Small intestine (tissue), 7 donors: ENCODE measurements around the gene SNX8. TPM values are rescaled to one million over a fixed set of nuclear protein-coding genes. Genes with fewer than 3 reads are reported as not detected.

Experiments
- DNase-seq, 2 donors: peaks; one replicate each; pipeline versions ENCODE4 v3.0.0 to v3.0.0-alpha.2; 2013
- FAIRE-seq: peaks from 2 replicates; lab custom pipeline; 2012; peaks lifted over from hg19 to GRCh38; lab: Jason Lieb, UNC
- H3K27ac ChIP-seq, 3 donors: one replicate each; pipeline ENCODE4 v1.5.1; 2013; ENCODE audit warnings: low read length in 2 of 3, mild to moderate bottlenecking in 2 of 3, control low read depth in 1 of 3, inconsistent platforms in 1 of 3, low read depth in 1 of 3, moderate library complexity in 1 of 3
- H3K27me3 ChIP-seq, 3 donors: one replicate each; pipeline ENCODE4 v1.6.1; 2013; ENCODE audit warnings: low read length in 3 of 3, inconsistent platforms in 1 of 3; ENCODE audit not compliant: control insufficient read depth in 3 of 3, insufficient read depth in 3 of 3
- H3K36me3 ChIP-seq, 3 donors: one replicate each; pipeline ENCODE4 v1.6.1; 2013; ENCODE audit warnings: low read length in 3 of 3, inconsistent platforms in 1 of 3, low read depth in 1 of 3, mild to moderate bottlenecking in 1 of 3, moderate library complexity in 1 of 3; ENCODE audit not compliant: control insufficient read depth in 3 of 3, insufficient read depth in 2 of 3
- H3K4me1 ChIP-seq, 3 donors: one replicate each; pipeline ENCODE4 v1.6.1; 2013; ENCODE audit warnings: low read length in 2 of 3, inconsistent platforms in 1 of 3, low read depth in 1 of 3, mild to moderate bottlenecking in 1 of 3, moderate library complexity in 1 of 3; ENCODE audit not compliant: control insufficient read depth in 3 of 3, insufficient read depth in 2 of 3
- H3K4me3 ChIP-seq, 3 donors: one replicate each; pipeline ENCODE4 v1.5.1; 2013; ENCODE audit warnings: low read length in 3 of 3, control low read depth in 1 of 3, inconsistent platforms in 1 of 3, low read depth in 1 of 3, mild to moderate bottlenecking in 1 of 3, moderate library complexity in 1 of 3
- H3K9me3 ChIP-seq, 2 donors: one replicate each; pipeline ENCODE4 v1.6.1; 2013; ENCODE audit warnings: low read depth in 1 of 2, low read length in 1 of 2; ENCODE audit not compliant: control insufficient read depth in 2 of 2, insufficient read depth in 1 of 2
- WGBS, 3 donors: extraction: QIAGEN DNeasy Blood & Tissue Kit; methylation state at CpG; one replicate each; pipeline ENCODE4 v1.1.7; 2013; 5-methylcytosine and 5-hydroxymethylcytosine counted together
- polyA plus RNA-seq, 4 donors: library from polyadenylated mRNA; stranded (reverse) in 3 of 4; unstranded in 1 of 4; fragments of 200-250 nt in 3 of 4; fragments of 120-200 nt in 1 of 4; gene quantifications; one replicate each; pipeline versions ENCODE4 v1.2.1 to v1.2.3, GENCODE V29; 2013
- donor health status: healthy with polysubstance abuse.
- donor health status: control.
- donor health status: control.
- donor health status: Bipolar disorder and iron deficiency.
- donor health status: healthy.

Gene SNX8
- polyA plus RNA-seq, 4 donors = 17.5 to 39.7 (median 19.2) TPM

DNA sequence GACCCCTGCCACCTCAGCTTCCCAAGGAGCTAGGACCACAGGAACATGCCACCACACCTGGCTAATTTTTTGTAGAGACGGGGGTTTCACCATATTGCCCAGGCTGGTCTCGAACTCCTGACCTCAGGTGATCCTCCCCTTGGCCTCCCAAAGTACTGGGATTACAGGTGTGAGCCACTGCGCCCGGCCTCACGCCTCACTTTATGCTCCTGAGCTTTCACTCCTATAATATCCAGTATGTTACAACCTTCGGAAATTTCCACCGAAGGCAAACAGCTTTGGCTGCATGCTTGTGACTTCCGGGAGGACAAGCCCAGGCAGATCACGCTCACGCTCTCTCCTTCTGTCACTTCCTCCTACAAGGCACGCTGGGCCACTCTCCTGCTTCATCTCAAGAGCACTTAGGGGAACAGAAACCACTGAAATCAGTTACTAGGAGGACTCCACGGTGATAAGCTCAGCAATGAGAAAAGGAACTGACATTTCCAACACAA lies 77.1 kb downstream of the SNX8 start:
- Histone ChIP-seq H3K4me3 (no peak overlapping the region), H3K27ac (peak overlapping the region in 2 of 3 donors; percentile 17 to 47), H3K36me3 (peaks cover 12 to 50% (median 13%) of the 10 kb centered on the region in 3 donors), H3K4me1 (peaks cover 0 to 5% (median 0%) of the 10 kb centered on the region in 3 donors), H3K9me3 (no peaks in the 10 kb centered on the region), H3K27me3 (no peaks in the 10 kb centered on the region)
- 73 to 86% (median 77%) methylated on average over 12 of the region's 12 CpGs for WGBS, 3 donors
- DNase-seq = no peak
- no peak for FAIRE-seq

DNA sequence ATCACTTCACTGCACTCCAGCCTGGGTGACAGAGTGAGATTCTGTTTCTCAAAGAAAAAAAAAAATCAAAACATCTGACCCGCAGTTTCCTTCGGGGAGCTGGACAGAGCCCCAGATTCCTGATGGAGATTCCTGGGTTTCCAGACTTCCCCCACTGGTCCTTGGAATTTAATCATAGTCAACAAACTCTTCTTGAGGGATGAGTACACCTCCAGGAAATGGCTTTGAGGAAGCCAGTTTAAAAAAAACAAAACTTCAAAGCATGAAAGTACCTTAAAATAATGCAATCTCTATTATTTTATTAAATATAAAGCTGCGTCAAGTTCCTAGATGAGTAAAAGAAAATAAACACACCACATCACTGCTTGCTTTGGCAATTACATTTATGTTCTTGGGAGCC lies 80.3 kb downstream of the SNX8 start:
- DNase-seq = no peak
- Histone ChIP-seq H3K9me3 (no peaks in the 10 kb centered on the region), H3K4me3 (no peak overlapping the region), H3K27ac (no peak overlapping the region), H3K4me1 (peaks cover 5 to 9% (median 6%) of the 10 kb centered on the region in 3 donors), H3K36me3 (peaks cover 6 to 57% (median 11%) of the 10 kb centered on the region in 3 donors), H3K27me3 (no peaks in the 10 kb centered on the region)
- 79 to 92% (median 85%) methylated on average over 3 of the region's 3 CpGs for WGBS, 3 donors
- FAIRE-seq = no peak

DNA sequence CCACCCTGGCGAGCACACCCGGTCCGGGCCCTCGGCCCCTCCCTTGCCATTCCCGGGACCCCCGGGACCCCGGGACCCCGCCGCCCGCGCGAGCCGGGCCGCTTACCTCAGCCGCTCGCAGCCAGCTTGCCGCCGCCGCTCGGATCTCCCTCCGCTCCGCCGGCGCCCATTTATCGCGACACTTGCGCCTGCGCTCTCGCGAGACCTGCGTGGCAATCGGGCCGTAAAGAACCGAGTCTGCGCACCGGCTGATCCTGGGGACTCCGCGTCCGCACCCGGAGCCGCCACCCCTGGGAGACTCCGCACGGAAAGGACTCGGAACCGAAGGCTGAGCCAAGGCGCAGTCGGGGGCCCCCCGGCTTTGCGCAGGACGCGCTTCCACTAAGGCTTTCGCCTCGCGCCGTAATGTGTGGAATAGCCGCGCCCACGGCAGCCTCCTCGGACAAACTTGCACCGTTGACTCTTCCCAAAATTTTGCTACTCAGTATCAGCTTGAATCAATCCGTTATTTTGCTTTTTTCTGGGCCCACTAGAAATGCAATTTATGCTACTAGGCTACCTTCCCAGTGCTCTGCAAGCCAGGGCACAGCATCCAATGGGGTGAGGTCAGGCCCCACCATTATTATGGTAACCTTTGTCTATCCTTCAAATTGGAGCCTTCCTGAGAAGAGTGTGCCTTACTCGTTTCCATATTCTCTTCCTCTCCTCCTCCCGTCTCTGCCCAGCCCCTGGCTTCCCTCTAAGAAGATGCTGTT lies 81.3 kb downstream of the SNX8 start, which contains the start of gene MAD1L1:
MAD1L1 (minus strand) TSS at position 180 of the 755 bp plus-strand sequence. CDS start 2,812 bp downstream, outside the sequence.
- peaks cover under 1 to 54% (median 7%) of the 10 kb centered on the region in 3 donors for H3K36me3 ChIP-seq
- DNase-seq (peak; percentile 88 to 95), FAIRE-seq (no peak)
- peaks cover 5 to 9% (median 6%) of the 10 kb centered on the region in 3 donors for H3K4me1 ChIP-seq
- H3K27ac ChIP-seq = peak within 1 kb of the TSS in 1 of 3 donors; percentile 5
- no peaks in the 10 kb centered on the region for H3K9me3 ChIP-seq
- 0 to 1% (median 0%) methylated on average over 43 to 63 of the region's 63 CpGs for WGBS, 3 donors
- H3K4me3 ChIP-seq = peak within 1 kb of the TSS; percentile 74 to 100 (median 98)
- no peaks in the 10 kb centered on the region for H3K27me3 ChIP-seq

DNA sequence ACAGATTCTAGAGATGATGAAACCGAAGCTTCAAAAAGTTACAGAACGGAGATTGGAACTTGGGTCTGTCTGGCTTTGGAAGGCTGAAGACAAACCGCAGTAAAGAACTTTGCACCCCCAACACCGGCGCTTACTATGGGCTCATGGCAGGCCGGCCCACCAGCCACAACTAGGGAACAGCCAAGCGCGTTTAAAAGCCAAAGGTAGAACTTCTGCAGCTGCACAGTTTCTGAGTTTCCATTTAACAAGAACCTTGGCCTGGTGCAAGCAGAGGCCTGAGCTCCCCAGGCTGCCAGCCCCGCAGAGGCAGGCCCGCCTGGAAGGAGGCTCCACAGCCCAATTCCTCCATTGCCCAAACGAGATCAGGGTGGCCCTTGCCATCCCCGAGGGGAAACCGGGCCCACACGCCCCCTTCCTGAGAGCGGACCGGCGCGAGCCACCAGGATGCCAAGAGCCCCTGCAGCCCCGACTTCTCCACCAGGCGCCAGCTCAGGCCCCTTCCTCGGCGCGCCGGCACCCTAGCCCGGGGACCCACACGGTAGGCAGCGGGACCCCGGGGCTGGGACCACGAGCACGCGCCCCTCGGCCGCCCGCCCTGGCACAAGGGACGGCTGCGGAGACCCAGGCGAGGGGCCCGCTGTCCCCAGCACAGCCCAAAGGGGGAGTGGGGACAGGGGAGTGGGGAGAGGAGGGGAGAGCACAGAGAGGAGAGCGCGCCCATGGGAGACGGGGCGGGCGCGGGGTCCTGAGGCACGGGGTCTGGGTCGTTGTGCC lies 82.1 kb downstream of the SNX8 start:
- H3K4me3 ChIP-seq = peak overlapping the region; percentile 74 to 100 (median 98)
- H3K9me3 ChIP-seq = no peaks in the 10 kb centered on the region
- peaks cover 0 to 54% (median 5%) of the 10 kb centered on the region in 3 donors for H3K36me3 ChIP-seq
- H3K27ac ChIP-seq = no peak overlapping the region
- no peaks in the 10 kb centered on the region for H3K27me3 ChIP-seq
- FAIRE-seq (no peak), DNase-seq (peak; percentile 24 to 60)
- peaks cover 5 to 9% (median 6%) of the 10 kb centered on the region in 3 donors for H3K4me1 ChIP-seq
- 1 to 2% (median 2%) methylated on average over 32 to 46 of the region's 46 CpGs for WGBS, 3 donors

DNA sequence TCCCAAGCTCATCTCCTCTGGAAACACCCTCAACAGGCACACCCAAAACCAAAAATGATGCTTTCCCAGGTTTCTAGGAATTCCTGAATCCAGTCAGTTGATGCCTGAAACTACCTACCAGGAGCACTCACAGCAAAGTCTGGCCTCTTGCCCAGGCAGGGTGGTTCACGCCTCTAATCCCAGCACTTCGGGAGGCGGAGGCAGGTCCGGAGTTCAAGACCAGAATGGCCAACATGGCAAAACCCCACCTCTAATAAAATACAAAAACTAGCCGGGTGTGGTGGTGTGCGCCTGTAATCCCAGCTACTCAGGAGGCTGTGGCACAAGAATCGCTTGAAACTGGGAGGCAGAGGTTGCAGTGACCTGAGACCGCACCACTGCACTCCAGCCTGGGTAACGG lies 83.4 kb downstream of the SNX8 start:
- peaks cover 5 to 9% (median 6%) of the 10 kb centered on the region in 3 donors for H3K4me1 ChIP-seq
- FAIRE-seq (no peak), DNase-seq (peak in 1 of 2 donors; percentile 63)
- H3K27me3 ChIP-seq = no peaks in the 10 kb centered on the region
- peaks cover 2 to 57% (median 5%) of the 10 kb centered on the region in 3 donors for H3K36me3 ChIP-seq
- WGBS, 3 donors = 42 to 79% (median 64%) methylated on average over 9 of the region's 9 CpGs
- H3K27ac ChIP-seq = no peak overlapping the region
- no peaks in the 10 kb centered on the region for H3K9me3 ChIP-seq
- H3K4me3 ChIP-seq = no peak overlapping the region

DNA sequence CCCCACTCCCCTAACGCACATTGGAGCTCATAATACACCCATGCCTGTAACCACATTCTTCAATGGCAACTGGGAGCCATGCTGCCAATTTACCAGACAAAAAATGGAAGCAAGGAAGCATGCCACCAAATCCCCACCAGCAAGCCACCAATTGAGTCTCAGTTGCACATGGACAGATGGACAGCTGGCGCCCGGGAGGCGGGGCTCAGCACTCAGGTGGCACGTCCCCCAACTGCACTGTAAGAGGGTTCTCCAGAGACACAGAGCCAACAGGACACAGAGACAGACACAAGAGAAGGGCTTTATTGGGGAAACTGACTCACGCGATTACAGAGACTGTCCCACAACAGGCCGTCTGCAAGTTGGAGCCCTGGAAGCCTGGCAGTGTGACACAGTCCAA lies 84.0 kb downstream of the SNX8 start:
- Histone ChIP-seq H3K4me1 (peaks cover 5 to 9% (median 6%) of the 10 kb centered on the region in 3 donors), H3K9me3 (no peaks in the 10 kb centered on the region), H3K36me3 (peaks cover 2 to 57% (median 5%) of the 10 kb centered on the region in 3 donors), H3K4me3 (no peak overlapping the region), H3K27me3 (no peaks in the 10 kb centered on the region), H3K27ac (no peak overlapping the region)
- FAIRE-seq (no peak), DNase-seq (no peak)
- WGBS, 3 donors = 92 to 95% (median 94%) methylated on average over 8 of the region's 8 CpGs

DNA sequence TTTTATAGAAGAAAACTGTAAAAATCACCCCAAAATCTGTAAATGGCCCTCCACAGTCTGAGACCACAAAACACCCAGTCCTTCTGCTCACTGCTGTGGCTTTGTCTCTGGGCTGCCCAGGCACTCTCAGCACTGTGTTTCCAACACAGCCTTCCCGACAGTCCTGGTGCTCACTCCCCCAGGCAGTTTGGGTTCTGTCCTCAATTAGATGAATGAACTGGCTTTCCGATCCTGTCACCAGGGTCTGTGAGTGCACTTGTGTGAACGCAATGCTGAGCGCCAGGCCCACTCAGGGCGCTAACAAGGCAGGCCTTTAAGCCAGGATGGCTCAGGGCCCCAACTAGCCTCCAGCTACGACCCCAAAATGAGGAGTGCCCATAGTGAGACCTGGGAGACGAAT lies 84.8 kb downstream of the SNX8 start:
- Histone ChIP-seq H3K27ac (no peak overlapping the region), H3K36me3 (peaks cover 0 to 58% (median 2%) of the 10 kb centered on the region in 3 donors), H3K4me3 (no peak overlapping the region), H3K9me3 (no peaks in the 10 kb centered on the region), H3K4me1 (peaks cover 5 to 9% (median 6%) of the 10 kb centered on the region in 3 donors), H3K27me3 (no peaks in the 10 kb centered on the region)
- WGBS, 3 donors = 91 to 99% (median 94%) methylated on average over 7 of the region's 7 CpGs
- no peak for DNase-seq
- FAIRE-seq = no peak

DNA sequence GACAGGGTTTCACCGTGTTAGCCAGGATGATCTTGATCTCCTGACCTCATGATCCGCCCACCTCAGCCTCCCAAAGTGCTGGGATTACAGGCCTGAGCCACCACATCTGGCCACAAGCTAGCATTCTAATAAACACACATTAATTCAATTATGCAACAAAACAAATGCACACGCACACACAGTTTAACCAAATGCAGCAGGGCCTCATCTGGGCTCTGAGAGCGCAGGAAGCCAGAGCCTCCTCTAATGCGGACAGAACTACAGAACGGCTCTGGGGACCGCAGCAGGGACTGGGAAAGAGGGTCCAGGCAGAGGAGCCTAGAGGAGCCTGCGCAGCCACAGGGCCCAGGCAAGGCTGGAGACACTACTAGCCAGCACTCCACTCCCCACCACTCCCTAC lies 85.3 kb downstream of the SNX8 start:
- Histone ChIP-seq H3K27me3 (no peaks in the 10 kb centered on the region), H3K4me1 (peaks cover 5 to 9% (median 6%) of the 10 kb centered on the region in 3 donors), H3K4me3 (no peak overlapping the region), H3K36me3 (peaks cover 0 to 61% (median 2%) of the 10 kb centered on the region in 3 donors), H3K27ac (no peak overlapping the region), H3K9me3 (no peaks in the 10 kb centered on the region)
- WGBS, 3 donors = 87 to 93% (median 90%) methylated on average over 7 to 8 of the region's 8 CpGs
- FAIRE-seq (no peak), DNase-seq (no peak)
